DOHH2 (cell line): ENCODE results near the gene OSBPL2.

Experiments
- EZH2phosphoT487 ChIP-seq: fragments of 200-600 bp; sonication (generic); IDR thresholded peaks from 2 replicates; pipeline ENCODE4 v1.6.1; 2017; ENCODE audit warnings: borderline replicate concordance, mild to moderate bottlenecking, antibody characterized with exemption, low read length, moderate library complexity, mixed read lengths
- TF ChIP-seq, protein P1 (sequence below): fragments of 200-600 bp; sonication (generic); IDR thresholded peaks from one replicate; pipeline ENCODE4 v1.5.1; 2014; ENCODE audit warnings: antibody characterized with exemption, mild to moderate bottlenecking, low read depth, low read length; ENCODE audit not compliant: poor library complexity, severe bottlenecking

DNA sequence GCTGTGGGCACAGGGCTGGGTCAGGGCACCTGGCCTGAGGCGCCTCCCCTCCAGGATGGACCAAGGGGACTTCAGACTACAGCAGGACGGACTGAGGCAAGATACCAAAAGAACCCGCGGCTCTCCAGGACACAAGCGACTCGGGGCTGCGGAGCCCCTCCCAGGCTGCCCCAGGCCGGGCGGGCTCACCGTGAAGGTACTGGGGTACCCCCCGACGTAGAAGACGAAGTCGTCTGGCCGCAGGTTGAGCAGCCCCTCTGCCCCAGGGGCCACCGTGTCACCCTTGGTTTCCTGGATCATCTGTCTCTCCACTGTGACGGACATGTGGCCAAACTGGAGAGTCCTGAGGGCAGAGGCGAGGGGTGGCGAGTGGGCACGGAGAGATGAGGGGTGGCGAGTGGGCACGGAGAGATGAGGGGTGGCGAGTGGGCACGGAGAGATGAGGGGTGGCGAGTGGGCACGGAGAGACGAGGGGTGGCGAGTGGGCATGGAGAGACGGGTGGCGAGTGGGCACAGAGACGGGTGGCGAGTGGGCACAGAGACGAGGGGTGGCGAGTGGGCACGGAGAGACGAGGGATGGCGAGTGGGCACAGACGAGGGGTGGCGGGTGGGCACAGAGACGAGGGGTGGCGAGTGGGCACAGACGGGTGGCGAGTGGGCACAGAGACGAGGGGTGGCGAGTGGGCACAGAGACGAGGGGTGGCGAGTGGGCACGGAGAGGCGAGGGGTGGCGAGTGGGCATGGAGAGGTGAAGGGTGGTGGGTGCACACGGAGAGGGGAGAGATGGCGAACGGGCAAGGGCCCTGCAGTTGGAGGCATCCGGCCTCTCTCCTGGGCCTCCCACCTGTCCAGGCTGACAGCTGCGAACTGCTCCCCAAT, 75.4 kb downstream of the OSBPL2 start:
- TF ChIP-seq, protein P1, sequence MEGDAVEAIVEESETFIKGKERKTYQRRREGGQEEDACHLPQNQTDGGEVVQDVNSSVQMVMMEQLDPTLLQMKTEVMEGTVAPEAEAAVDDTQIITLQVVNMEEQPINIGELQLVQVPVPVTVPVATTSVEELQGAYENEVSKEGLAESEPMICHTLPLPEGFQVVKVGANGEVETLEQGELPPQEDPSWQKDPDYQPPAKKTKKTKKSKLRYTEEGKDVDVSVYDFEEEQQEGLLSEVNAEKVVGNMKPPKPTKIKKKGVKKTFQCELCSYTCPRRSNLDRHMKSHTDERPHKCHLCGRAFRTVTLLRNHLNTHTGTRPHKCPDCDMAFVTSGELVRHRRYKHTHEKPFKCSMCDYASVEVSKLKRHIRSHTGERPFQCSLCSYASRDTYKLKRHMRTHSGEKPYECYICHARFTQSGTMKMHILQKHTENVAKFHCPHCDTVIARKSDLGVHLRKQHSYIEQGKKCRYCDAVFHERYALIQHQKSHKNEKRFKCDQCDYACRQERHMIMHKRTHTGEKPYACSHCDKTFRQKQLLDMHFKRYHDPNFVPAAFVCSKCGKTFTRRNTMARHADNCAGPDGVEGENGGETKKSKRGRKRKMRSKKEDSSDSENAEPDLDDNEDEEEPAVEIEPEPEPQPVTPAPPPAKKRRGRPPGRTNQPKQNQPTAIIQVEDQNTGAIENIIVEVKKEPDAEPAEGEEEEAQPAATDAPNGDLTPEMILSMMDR = no peak
- TF ChIP-seq EZH2phosphoT487 = no peak
